ENCODE measurements around the gene CYP2A7.
"Not testable (repeated sequence)": the region's sequence is repeated elsewhere in the genome, so short reads cannot be mapped to it uniquely, and the experiment has no call there.

DNA sequence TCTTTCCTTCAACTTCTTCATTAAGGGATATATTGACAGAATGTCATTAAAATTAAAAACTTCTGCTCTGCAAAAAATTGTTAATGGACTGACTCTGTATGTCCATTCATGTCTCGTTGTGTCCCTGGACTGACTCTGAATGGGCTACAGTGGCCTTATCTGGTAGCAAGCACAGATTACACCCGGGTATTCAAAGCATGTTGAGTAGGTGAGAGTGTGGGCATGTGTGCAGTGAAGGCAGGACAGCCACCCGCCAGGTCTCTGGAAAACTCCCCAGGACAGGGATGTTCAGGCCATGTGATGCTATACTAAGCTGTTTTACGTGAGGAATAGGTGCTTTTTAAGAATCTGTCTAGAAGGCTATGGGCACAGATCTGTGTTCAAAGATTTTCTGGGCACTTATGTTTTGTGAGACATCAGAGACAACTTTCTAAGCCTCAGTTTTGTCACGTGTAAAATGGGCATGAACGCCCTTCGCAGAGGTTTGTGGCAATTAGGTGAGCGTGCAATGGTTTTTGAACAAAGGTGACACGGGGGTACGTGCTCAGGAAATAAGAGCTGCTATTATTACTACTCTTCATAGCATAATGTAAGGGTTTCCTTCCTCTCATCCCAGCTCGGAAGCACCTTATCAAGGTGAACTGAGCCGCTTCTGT is 38.9 kb downstream of the CYP2A7 start:
- TF ChIP-seq RAD21 (conservative IDR thresholded peaks at IDR 0.05); POLR2AphosphoS5 (IDR thresholded peaks at IDR 0.05); TAF1 (IDR thresholded peaks at IDR 0.05; ENCODE audit: low read depth): not testable (repeated sequence)
- TF ChIP-seq, protein P1, sequence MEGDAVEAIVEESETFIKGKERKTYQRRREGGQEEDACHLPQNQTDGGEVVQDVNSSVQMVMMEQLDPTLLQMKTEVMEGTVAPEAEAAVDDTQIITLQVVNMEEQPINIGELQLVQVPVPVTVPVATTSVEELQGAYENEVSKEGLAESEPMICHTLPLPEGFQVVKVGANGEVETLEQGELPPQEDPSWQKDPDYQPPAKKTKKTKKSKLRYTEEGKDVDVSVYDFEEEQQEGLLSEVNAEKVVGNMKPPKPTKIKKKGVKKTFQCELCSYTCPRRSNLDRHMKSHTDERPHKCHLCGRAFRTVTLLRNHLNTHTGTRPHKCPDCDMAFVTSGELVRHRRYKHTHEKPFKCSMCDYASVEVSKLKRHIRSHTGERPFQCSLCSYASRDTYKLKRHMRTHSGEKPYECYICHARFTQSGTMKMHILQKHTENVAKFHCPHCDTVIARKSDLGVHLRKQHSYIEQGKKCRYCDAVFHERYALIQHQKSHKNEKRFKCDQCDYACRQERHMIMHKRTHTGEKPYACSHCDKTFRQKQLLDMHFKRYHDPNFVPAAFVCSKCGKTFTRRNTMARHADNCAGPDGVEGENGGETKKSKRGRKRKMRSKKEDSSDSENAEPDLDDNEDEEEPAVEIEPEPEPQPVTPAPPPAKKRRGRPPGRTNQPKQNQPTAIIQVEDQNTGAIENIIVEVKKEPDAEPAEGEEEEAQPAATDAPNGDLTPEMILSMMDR (IDR thresholded peaks at IDR 0.05; ENCODE audit: poor library complexity, severe bottlenecking): not testable (repeated sequence)

Data from neural cell (in vitro differentiated cells).